C4-2B (cell line): ENCODE results near the gene NFKB2.

ENCODE experiments used
- ZFX ChIP-seq: fragments of 450-650 bp; IDR thresholded peaks from 2 replicates; pipeline ENCODE4 v1.6.1; 2017
- TF ChIP-seq, protein P1 (sequence below): fragments of 450-650 bp; conservative IDR thresholded peaks from 2 replicates; pipeline ENCODE4 v1.5.1; 2017; ENCODE audit warnings: mild to moderate bottlenecking

DNA sequence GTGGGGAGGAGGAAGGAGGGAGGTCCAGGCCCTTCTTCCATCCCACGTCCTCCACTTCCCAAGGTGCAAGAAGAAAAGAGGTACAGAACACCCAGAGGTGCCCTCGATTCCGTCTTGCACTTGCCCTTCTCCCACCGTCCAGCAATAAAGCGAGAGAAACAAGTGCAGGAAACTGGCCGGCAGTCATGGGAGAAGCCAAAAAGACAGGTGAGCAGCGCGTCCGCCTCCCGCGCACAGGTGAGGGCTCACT lies 54.5 kb downstream of the NFKB2 start:
- TF ChIP-seq, protein P1, sequence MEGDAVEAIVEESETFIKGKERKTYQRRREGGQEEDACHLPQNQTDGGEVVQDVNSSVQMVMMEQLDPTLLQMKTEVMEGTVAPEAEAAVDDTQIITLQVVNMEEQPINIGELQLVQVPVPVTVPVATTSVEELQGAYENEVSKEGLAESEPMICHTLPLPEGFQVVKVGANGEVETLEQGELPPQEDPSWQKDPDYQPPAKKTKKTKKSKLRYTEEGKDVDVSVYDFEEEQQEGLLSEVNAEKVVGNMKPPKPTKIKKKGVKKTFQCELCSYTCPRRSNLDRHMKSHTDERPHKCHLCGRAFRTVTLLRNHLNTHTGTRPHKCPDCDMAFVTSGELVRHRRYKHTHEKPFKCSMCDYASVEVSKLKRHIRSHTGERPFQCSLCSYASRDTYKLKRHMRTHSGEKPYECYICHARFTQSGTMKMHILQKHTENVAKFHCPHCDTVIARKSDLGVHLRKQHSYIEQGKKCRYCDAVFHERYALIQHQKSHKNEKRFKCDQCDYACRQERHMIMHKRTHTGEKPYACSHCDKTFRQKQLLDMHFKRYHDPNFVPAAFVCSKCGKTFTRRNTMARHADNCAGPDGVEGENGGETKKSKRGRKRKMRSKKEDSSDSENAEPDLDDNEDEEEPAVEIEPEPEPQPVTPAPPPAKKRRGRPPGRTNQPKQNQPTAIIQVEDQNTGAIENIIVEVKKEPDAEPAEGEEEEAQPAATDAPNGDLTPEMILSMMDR, result no peak
- no peak for TF ChIP-seq ZFX
